GM13977 (cell line): ENCODE measurements around the gene ADK.

Experiments
- DNase-seq: peaks from one replicate; pipeline ENCODE4 v3.0.0; 2012; ENCODE audit warnings: low spot score
- CTCF ChIP-seq: IDR thresholded peaks from 2 replicates; pipeline ENCODE4 v1.5.1; 2012; ENCODE audit warnings: mild to moderate bottlenecking, control low read depth; ENCODE audit not compliant: insufficient read depth; ENCODE audit errors: extremely low read depth, missing control alignments
- in situ Hi-C: fragments of 300-500 bp; cut with MboI; formaldehyde crosslinking; loops from one replicate; pipeline ENCODE4 v1.12.0; 2022; ENCODE audit warnings: low sequenced_read_pairs, low pct_unique_long_range_greater_than_20kb, mixed read lengths, inconsistent platforms; ENCODE audit not compliant: unreplicated experiment

ADK gene

DNA sequence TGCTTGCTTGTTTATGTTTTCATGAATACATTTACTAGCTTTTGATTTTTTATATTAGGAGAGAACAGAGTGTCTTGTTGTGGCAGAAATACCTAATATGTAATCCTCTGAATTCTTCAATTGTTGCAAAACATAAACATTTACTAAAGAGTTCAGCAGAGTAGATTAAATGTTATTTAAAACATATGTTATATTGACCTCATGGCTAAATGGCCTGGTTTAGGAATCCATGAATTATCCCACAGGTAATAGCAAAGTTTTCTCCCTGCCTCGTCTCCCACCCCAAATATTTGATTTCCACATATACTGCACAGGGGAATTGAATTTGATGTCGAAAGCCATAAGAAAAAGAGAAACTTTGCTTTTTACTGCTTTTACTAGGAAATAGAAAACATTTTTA lies 111.8 kb downstream of the ADK start:
- in situ Hi-C loops: loop anchor here (10.0 kb wide), 1 partner anchor 832 kb away; a partner anchor contains a TSS
- no peak for TF ChIP-seq CTCF
- no peak for DNase-seq

DNA sequence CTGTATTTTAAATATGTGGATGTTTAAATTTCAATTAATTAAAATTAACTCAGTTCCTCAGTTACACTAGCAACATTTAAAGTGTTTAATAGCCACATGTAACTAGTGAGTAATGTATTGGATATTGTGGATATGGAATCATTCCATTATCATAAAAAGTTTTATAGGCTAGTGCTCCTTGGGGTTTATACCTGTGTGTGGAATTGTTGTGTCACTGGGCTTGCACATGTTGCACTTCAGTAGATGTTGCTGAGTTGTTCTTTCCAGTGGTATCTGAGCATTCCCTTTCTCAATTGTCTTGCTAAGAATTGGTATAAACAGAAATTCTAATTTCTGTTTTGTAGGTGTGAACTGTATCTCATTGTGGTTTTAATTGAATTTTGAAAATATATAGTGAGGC lies 113.0 kb downstream of the ADK start:
- DNase-seq: no peak
- in situ Hi-C loops: loop anchor here (10.0 kb wide), 1 partner anchor 831 kb away; a partner anchor contains a TSS
- TF ChIP-seq CTCF: no peak

- no peak for DNase-seq
- in situ Hi-C loops: no loop called here
- TF ChIP-seq CTCF: no peak
Observed at GRCh38 chr10:74272288-74272687, 121.3 kb downstream of the ADK start.

DNA sequence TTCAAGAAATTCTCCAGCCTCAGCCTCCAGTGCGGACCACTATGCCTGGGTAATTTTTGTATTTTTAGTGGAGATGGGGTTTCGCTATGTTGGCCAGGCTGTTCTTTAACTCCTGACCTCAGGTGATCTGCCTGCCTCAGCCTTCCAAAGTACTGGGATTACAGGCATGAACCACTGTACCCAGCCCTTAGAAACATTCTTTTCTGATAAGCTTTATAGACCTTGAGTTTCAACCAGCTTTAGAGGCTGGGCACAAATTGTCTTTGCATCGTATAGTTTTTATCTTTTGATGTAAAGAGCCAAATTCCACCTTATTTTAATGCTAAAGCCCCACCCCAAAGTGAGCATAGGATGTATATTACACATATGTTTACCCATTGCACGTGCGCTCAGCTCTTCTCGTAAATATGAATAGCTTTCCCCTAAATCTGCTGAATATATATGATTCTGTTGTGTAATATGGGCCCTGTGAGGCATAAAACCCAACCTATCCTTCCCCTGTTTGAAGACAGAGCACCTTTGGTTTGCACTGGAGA lies 124.8 kb downstream of the ADK start:
- no peak for DNase-seq
- no peak for TF ChIP-seq CTCF

GRCh38 chr10:74276416-74276815 lies 125.4 kb downstream of the ADK start:
- DNase-seq: no peak
- in situ Hi-C loops: no loop called here
- TF ChIP-seq CTCF: no peak

More for the DNA sequence above, 124.8 kb downstream of the ADK start:
- in situ Hi-C loops: no loop called here

- in situ Hi-C loops: loop anchor here (10.0 kb wide), 1 partner anchor 463 kb away; no protein-coding TSS in a partner anchor
- no peak for DNase-seq
- TF ChIP-seq CTCF: no peak
Observed at GRCh38 chr10:74282151-74282847, 131.3 kb downstream of the ADK start.

DNA sequence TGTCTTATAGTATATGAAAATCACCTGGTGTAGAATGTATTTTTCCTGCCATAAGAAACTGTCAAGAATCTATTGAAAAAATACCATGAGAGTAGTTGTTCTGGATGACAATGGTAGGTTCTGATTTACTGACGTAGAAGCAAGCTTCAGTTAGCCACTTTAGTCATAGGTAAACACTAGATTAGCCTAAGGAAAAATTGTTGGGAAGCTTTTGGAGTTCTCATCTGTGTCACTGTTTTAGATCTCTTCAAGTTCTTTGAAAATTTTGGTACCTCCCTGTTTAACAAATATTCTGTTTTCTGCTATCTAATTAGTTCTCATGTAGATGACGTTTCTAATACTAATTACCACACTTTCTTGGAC lies 131.8 kb downstream of the ADK start:
- in situ Hi-C loops: loop anchor here (10.0 kb wide), 1 partner anchor 462 kb away; no protein-coding TSS in a partner anchor
- no peak for DNase-seq
- TF ChIP-seq CTCF: no peak
